GM18907 (cell line): ENCODE data around the gene CHN2.

Experiments
- ATAC-seq: cut with Tn5 transposase; IDR thresholded peaks from one replicate; pipeline ENCODE4 v1.9.1; 2021; ENCODE audit warnings: mild to moderate bottlenecking, moderate library complexity; ENCODE audit not compliant: unreplicated experiment

CHN2 gene

DNA sequence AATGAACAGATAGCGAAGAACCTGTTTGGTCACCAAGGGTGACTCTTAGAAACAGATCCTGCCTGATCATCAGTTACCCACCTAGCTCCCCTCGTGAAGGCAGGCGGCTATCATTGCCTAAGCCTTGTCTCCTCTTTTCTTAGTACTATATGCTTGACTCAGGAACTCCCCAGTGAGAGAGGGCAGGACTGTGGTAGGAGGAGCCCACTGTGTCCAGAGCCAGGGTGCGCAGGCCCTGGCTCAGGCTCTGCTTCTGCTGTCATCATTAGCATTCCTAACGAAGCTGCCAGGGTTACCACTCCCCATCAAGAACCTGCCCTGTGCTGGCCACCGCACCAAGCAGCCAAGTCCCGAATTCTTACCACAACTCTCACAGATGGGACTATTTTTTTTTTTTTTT, 160.8 kb downstream of the CHN2 start:
- no peak for ATAC-seq

- no peak for ATAC-seq
Measured at GRCh38 chr7:29356631-29357030, 162.1 kb downstream of the CHN2 start.

GRCh38 chr7:29359482-29360093, 165.0 kb downstream of the CHN2 start:
- ATAC-seq = no peak

DNA sequence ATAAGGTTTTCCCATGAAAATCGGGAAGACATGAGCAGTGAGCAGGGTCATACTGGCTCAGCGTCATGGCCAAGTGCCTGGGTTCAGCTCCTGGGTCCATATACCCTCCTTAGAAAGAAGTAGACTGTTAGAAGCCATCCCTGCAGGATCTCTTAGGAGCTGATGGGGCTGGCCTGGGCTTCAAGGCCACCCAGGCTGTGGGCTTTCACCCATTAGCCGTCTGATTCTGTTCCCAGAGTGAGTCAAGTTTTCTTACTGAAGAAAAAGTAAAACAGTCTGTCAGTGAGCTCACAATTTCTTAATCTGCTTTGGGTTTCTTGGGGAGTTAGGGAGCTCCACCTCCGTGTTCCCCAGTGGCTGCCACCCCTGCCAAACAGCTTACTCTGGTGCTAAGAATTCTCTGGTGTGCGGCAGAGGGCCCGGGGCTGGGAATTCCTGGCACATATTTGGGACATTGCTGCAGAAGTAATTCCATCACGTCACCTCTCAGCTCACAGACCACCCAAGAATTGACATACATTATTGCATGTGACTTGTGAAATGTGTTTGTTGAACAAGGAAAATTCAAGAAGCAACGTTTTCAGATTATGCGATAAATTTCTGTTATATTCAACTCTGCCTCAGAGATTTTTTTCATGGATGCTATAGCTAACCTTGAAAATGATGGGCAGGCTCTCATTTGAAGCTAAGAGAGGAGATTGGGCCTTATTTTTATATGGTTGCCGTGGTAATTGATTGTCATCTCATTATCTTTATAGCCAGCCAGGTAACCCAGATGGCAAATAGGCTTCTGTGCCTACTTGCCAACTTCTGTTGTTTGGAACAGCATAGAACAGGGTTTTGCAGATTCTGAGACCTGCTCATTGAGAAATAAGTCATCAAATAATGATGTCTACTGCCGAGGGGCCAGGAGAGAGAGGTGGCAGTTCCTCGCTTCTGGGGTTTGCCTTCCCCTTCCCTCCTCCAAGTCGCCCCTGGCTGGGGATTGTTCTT, 166.4 kb downstream of the CHN2 start:
- no peak for ATAC-seq

- ATAC-seq = no peak
Measured at GRCh38 chr7:29362380-29362779, 167.8 kb downstream of the CHN2 start.

GRCh38 chr7:29363636-29364425, 169.3 kb downstream of the CHN2 start:
- no peak for ATAC-seq

- ATAC-seq = no peak
Measured at GRCh38 chr7:29364661-29365060, 170.1 kb downstream of the CHN2 start.

DNA sequence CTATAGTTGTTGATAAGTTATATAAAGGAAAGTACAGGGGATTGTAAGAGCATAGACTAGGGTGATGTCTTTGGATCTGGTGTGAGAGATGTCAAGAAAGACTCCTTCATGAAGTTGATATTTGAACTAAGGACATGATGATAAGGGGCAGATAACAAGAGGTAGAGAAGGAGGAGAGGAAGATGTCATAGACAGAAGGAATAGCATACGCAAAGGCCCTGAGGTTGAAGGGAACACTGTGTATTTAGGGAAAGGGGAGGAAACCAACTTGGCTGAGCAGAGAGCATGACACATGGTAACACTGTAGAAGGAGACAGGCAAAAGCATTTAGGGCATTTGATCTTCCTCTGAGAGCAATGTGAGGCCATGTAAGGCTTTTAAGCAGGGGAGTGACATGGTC, 170.8 kb downstream of the CHN2 start:
- no peak for ATAC-seq

DNA sequence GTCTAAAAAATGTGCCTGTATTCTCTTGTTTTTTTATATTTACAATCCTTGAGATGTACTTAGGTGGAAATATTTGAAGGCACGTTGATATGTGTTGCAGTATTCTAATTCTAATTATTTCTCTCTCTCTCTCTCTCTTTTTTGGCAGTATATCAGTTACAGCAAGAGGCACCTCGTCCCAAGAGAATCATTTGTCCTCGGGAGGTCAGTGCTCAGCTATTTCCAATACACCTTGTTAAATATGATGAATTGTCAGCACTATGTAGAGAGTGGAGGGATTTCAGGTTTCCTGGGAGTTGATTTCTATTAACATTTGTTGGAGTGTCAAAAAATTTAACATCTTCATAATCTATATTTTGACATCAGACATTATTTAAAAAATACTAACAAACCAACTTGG, 173.2 kb downstream of the CHN2 start:
- no peak for ATAC-seq

GRCh38 chr7:29369909-29370488, 175.4 kb downstream of the CHN2 start:
- no peak for ATAC-seq

DNA sequence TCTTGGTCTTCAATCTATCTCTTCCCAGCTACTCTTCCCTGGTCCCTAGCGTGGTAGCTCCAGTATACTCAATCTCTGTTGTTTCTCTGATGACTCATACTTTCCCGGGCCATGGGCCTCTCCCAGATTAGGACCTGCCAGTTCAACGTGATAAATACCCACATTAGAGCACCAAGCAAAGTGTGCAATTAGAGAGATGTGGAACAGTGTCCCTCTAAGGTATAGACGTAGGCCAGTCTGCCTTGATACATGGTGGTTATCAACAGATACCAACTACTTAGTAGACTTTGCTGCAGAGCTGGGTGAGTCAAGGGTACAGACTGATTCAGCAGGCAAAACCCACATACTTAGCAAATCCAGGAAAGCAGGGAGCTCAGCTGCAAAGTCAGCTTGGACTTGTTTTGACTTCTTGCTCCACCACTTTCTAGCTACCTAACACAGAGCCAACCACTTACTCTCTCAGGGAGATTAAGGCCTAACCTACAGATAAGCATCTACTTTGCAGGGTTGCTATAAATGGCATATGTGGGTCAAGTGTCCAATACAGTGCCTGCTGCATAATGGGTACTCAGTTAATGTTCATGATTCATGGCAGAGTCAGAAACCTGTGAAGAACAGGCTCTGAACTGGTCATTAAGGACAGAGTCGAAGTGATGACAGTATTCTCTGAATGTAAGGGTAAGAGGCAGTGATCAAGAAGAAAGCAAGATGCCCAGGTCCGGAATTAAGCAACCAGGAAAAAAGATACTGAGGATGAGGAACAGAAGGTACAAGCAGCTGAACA, 176.1 kb downstream of the CHN2 start:
- no peak for ATAC-seq

DNA sequence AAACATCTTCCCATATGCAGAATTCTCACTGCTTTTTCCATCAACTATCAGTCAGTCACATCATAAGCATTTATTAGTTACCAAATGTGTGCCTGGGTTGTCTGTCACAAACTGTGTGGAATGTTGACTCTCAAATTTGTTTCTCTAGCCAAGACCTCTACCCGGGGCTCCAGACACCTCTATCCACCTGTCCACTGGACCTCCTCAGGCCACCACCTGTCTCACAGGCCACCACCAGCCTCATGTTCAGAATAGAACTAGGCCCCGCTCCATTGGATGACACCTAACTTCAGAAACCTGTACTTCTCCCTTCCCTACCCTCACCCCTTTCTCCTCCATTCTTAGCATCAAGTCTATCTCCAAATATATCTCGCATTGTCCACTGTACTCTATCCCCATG, 176.9 kb downstream of the CHN2 start:
- no peak for ATAC-seq

DNA sequence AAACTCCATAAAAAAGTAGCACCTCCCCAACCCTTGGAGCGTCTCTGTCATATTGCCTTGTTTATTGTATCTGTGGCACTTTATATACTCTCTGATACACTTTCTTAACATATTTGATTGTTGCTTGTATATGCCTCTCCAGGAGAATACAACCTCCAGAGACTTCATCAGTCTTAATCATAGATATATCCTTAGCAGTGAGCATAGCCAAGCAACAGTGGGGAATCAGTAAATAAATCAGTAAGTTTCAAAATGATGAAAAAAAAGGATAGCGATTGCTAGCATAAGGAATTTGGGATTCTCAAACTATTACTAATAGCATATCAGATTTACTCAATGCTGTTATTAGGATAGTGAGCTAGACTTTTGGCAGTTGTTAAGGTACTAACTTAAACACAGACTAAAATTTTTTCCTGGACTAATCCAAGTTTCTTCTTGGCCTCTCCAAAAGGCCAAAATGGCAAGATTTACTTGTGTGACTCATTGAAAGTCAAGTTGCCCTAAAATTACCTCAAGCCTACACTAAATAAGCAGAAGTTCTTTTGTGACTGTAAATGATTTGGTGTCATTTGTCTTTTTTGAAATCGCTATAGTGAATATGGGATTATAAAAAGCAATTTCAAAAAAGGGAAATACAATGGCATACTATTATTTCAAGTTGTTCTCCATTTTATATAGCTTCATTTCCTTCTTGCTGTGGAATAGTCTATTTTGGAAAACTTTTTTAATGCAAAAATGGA, 177.9 kb downstream of the CHN2 start:
- no peak for ATAC-seq

- no peak for ATAC-seq
Measured at GRCh38 chr7:29375641-29376562, 181.3 kb downstream of the CHN2 start.

GRCh38 chr7:29377718-29378117, 183.1 kb downstream of the CHN2 start:
- ATAC-seq = no peak

DNA sequence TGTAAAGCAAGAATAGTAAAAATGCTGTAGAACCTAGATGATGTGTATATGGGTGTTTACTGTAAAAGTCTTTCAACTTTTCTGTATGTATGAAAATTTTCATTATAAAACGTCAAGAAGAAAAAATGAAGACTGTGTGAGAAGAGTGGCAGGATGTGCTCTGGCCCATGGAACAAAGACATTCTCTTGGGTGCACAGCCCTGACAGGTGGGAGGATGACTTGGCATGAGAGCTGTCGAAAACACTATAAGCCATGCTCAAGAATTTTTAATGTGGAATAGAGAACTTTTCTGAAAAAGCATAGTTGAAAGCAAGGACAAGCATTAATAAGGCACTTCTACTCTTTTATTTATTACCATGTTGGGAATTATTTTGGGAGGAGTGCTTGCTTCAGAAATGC, 185.0 kb downstream of the CHN2 start:
- ATAC-seq = no peak

DNA sequence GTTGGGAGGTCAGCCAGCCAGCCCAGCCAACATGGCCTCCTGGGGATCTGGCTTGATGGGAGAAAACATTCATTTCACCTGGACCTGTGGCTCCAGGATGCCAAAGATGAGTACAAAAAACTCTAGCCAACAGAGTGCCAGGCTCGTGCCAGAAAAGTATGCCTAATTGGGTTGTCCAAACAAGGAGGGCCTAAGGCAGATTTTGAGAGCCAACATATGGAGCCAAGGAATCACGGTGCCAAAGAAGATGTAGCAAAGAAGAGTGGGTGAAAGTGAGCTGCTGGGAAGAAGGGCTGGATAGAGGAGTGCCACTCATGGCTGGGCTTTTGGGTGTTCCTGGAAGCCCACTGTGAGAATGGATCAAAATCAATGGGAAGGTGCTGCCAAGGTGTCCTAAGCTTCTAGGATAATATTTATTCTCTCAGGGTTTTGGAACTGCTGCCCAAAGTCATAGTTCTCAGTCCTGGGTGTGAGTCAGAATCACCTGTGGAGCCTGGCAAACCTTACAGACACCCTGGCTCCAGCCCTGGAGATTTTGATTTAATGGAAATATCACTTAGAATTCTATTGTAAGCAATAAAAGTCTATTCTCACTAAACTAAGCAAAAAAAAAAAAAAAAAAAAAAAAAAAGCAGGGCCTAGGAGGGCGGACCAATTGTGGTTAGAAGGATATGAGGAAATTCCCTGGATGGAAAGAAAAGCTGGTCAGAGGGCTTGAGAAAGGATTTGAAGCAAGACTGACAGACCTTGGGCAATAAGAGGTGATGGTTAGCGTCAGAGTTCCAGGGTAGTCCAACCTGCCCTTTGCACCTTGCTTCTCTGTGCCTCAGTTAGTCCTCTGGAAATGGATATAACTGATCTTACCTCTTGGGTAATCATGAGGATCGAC, 186.9 kb downstream of the CHN2 start:
- ATAC-seq = no peak

DNA sequence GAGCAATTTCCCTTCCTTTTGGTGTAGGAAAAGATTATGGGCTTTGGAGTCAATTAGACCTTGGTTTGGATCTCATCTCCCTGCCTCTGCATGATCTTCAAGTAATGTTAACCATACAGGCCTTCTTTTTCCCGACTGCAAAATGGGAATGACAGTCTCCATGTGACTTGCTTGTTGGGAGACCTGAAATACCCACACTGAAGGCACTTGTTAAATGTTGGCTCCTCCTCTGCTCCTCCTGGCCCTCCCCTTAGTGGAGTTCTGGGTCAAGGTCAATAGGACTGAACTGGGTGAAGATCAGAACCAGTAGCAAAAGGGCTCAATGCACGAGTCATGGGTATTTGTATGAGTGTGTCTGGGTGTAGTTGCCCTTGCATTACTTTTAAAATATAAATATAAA, 189.7 kb downstream of the CHN2 start:
- ATAC-seq = no peak
